Vagina (tissue), 2 donors: Measurements from ENCODE around the gene TANGO6. TPM values are rescaled to one million over a fixed set of nuclear protein-coding genes. Genes with fewer than 3 reads are reported as not detected.

Experiments used
- DNase-seq, 2 donors: peaks; one replicate each; pipeline ENCODE4 v3.0.0-alpha.2; 2017; ENCODE audit errors: extremely low spot score in 2 of 2
- H3K27ac ChIP-seq: fragments of 200-600 bp; sonication (generic); one replicate; pipeline ENCODE4 v1.5.1; 2019
- H3K27me3 ChIP-seq: fragments of 200-600 bp; sonication (generic); one replicate; pipeline ENCODE4 v1.5.1; 2019
- H3K36me3 ChIP-seq, 2 donors: fragments of 200-600 bp; sonication (generic); one replicate each; pipeline ENCODE4 v1.5.1; 2017 to 2019
- H3K4me1 ChIP-seq: fragments of 200-600 bp; sonication (generic); one replicate; pipeline ENCODE4 v1.5.1; 2019
- H3K4me3 ChIP-seq, 2 donors: fragments of 200-600 bp; sonication (generic); 1 replicate in 1 of 2; 2 replicates in 1 of 2; pipeline ENCODE4 v1.5.1; 2016 to 2019
- H3K9me3 ChIP-seq: fragments of 200-600 bp; sonication (generic); one replicate; pipeline ENCODE4 v1.5.1; 2019
- CTCF ChIP-seq, 3 experiments: fragments of 450-650 bp in 2 of 3; fragments of 200-600 bp in 1 of 3; sonication (generic) in 1 of 3; IDR thresholded peaks; one replicate each; pipeline ENCODE4 v1.5.1; 2017 to 2019; ENCODE audit warnings: antibody characterized with exemption in 3 of 3, mild to moderate bottlenecking in 2 of 3, moderate library complexity in 2 of 3
- POLR2A ChIP-seq, 2 donors: fragments of 450-650 bp; IDR thresholded peaks; one replicate each; pipeline ENCODE4 v1.6.1; 2017; ENCODE audit warnings: antibody characterized with exemption in 2 of 2, mild to moderate bottlenecking in 2 of 2, moderate library complexity in 2 of 2
- POLR2AphosphoS5 ChIP-seq, 2 donors: sonication (generic); formaldehyde crosslinking; IDR thresholded peaks; one replicate each; pipeline ENCODE4 v1.9.0; 2017; ENCODE audit warnings: antibody characterized with exemption in 2 of 2, mild to moderate bottlenecking in 2 of 2, low read depth in 1 of 2; ENCODE audit not compliant: insufficient read depth in 1 of 2
- intact Hi-C: fragments of 100-400 bp; cut with DNase I; formaldehyde crosslinking; loops from one replicate; pipeline ENCODE4 v1.15.1; 2023
- total RNA-seq: library from RNA; depleted of rRNA; stranded (reverse); fragments of >200 nt; gene quantifications from one replicate; pipeline ENCODE4 v1.2.3, GENCODE V29; 2016

Gene TANGO6
- total RNA-seq, 1 donor from 2014 or later: 21.9 TPM

- no peak overlapping the region for H3K4me3 ChIP-seq
- H3K27ac ChIP-seq: no peak overlapping the region
- H3K9me3 ChIP-seq: no peaks in the 10 kb centered on the region
- no peaks in the 10 kb centered on the region for H3K4me1 ChIP-seq
- no peak for DNase-seq
- no peak for TF ChIP-seq POLR2A (IDR thresholded peaks at IDR 0.05)
- TF ChIP-seq CTCF (IDR thresholded peaks at IDR 0.05): no peak
- TF ChIP-seq POLR2AphosphoS5 (IDR thresholded peaks at IDR 0.05; ENCODE audit: insufficient read depth in 1 of 2, low read depth in 1 of 2): no peak
- no peaks in the 10 kb centered on the region for H3K27me3 ChIP-seq
- intact Hi-C loops: loop anchor here (10.0 kb wide), 1 partner anchor 229 kb away; the partner anchor contains the start of gene HAS3
- H3K36me3 ChIP-seq: peaks cover 0 to 21% of the 10 kb centered on the region in 2 donors
Measured at GRCh38 chr16:68875871-68876270, 32.5 kb downstream of the TANGO6 start.

GRCh38 chr16:68883685-68884084, 40.4 kb downstream of the TANGO6 start:
- intact Hi-C loops: no loop called here
- H3K4me1 ChIP-seq: peaks cover 14% of the 10 kb centered on the region
- no peak overlapping the region for H3K4me3 ChIP-seq
- H3K27me3 ChIP-seq: no peaks in the 10 kb centered on the region
- no peaks in the 10 kb centered on the region for H3K9me3 ChIP-seq
- no peak overlapping the region for H3K27ac ChIP-seq
- H3K36me3 ChIP-seq: peaks cover 0 to 26% of the 10 kb centered on the region in 2 donors
- TF ChIP-seq CTCF (IDR thresholded peaks at IDR 0.05): no peak
- TF ChIP-seq POLR2A (IDR thresholded peaks at IDR 0.05): no peak
- no peak for TF ChIP-seq POLR2AphosphoS5 (IDR thresholded peaks at IDR 0.05; ENCODE audit: insufficient read depth in 1 of 2, low read depth in 1 of 2)
- no peak for DNase-seq

- DNase-seq: no peak
- intact Hi-C loops: no loop called here
- Histone ChIP-seq H3K27me3 (no peaks in the 10 kb centered on the region), H3K9me3 (no peaks in the 10 kb centered on the region), H3K36me3 (peaks cover 0 to 20% of the 10 kb centered on the region in 2 donors), H3K27ac (no peak overlapping the region), H3K4me3 (no peak overlapping the region), H3K4me1 (peaks cover 14% of the 10 kb centered on the region)
- TF ChIP-seq CTCF (IDR thresholded peaks at IDR 0.05) (no peak), POLR2A (IDR thresholded peaks at IDR 0.05) (no peak), POLR2AphosphoS5 (IDR thresholded peaks at IDR 0.05; ENCODE audit: insufficient read depth in 1 of 2, low read depth in 1 of 2) (no peak)
Measured at GRCh38 chr16:68884401-68884800, 41.1 kb downstream of the TANGO6 start.

- H3K27ac ChIP-seq: no peak overlapping the region
- no peak for TF ChIP-seq POLR2AphosphoS5 (IDR thresholded peaks at IDR 0.05; ENCODE audit: insufficient read depth in 1 of 2, low read depth in 1 of 2)
- TF ChIP-seq POLR2A (IDR thresholded peaks at IDR 0.05): no peak
- no peak for TF ChIP-seq CTCF (IDR thresholded peaks at IDR 0.05)
Measured at GRCh38 chr16:68884861-68885720, 41.8 kb downstream of the TANGO6 start.

GRCh38 chr16:68887107-68887506, 43.8 kb downstream of the TANGO6 start:
- Histone ChIP-seq H3K4me1 (peaks cover 14% of the 10 kb centered on the region), H3K9me3 (no peaks in the 10 kb centered on the region), H3K27me3 (no peaks in the 10 kb centered on the region), H3K27ac (no peak overlapping the region), H3K4me3 (no peak overlapping the region), H3K36me3 (peaks cover 0 to 6% of the 10 kb centered on the region in 2 donors)
- intact Hi-C loops: no loop called here
- DNase-seq: no peak
- TF ChIP-seq POLR2A (IDR thresholded peaks at IDR 0.05) (no peak), POLR2AphosphoS5 (IDR thresholded peaks at IDR 0.05; ENCODE audit: insufficient read depth in 1 of 2, low read depth in 1 of 2) (no peak), CTCF (IDR thresholded peaks at IDR 0.05) (no peak)

More at GRCh38 chr16:68884861-68885720, 41.8 kb downstream of the TANGO6 start:
- no peaks in the 10 kb centered on the region for H3K27me3 ChIP-seq
- H3K4me1 ChIP-seq: peaks cover 14% of the 10 kb centered on the region
- intact Hi-C loops: no loop called here
- DNase-seq: no peak
- no peaks in the 10 kb centered on the region for H3K9me3 ChIP-seq
- peaks cover 0 to 20% of the 10 kb centered on the region in 2 donors for H3K36me3 ChIP-seq
- no peak overlapping the region for H3K4me3 ChIP-seq
